ENCODE results near the gene KCNJ6. TPM values are rescaled to one million over a fixed set of nuclear protein-coding genes. Genes with fewer than 3 reads are reported as not detected.

KCNJ6 gene
- total RNA-seq, 1 experiment from 2014 or later = not detected

DNA sequence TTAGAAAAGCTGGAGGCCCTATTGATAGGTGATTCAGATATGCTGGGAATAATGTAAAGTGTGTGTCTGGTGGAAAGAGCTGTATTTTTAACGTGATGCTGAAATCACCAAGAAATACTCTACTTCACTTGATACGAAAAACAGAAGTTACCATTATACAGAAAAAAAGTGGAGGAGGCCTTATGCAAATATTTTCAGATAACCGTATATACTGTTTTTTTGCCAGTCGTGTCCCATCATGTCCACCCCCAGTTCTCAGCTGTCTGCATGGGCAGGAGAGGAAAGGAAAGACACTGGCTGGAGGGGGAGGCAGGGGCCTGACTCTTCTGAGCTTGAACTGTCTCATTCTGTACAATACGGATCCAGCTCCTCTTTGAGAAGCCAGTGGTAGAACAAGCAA, 51.1 kb downstream of the KCNJ6 start:
- Histone ChIP-seq H3K4me2 (ENCODE audit: low read length) (no peak overlapping the region), H3K9me2 (ENCODE audit: insufficient read depth) (no peaks in the 10 kb centered on the region), H3K9ac (ENCODE audit: low read length) (no peak overlapping the region), H3K4me1 (ENCODE audit: control insufficient read depth in 1 of 2, insufficient read depth in 2 of 2, low read length in 2 of 2) (no peaks in the 10 kb centered on the region), H3K36me3 (ENCODE audit: control insufficient read depth in 1 of 2, insufficient read depth in 2 of 2, low read length in 2 of 2) (no peaks in the 10 kb centered on the region), H2AFZ (ENCODE audit: low read depth, low read length, poor library complexity, severe bottlenecking) (no peak overlapping the region), H4K20me1 (ENCODE audit: insufficient read depth) (no peaks in the 10 kb centered on the region), H3K27ac (ENCODE audit: low read depth, low read length) (no peak overlapping the region), H3K9me3 (ENCODE audit: control insufficient read depth in 1 of 2, insufficient read depth in 1 of 2, low read depth in 1 of 2, low read length in 2 of 2) (peaks cover 0 to 3% of the 10 kb centered on the region in 2 experiments; a peak in 1 of 4 replicates), H3K4me3 (replicated peaks in 1 of 2; ENCODE audit: low read depth in 1 of 2, low read length in 2 of 2) (no peak overlapping the region), H3K79me2 (ENCODE audit: insufficient read depth, low read length) (no peaks in the 10 kb centered on the region), H3K27me3 (ENCODE audit: insufficient read depth, low read length) (no peaks in the 10 kb centered on the region)
- CTCF ChIA-PET = no interaction called here
- RAD21 ChIA-PET (ENCODE audit: low non-redundant PET in 1 of 2, low total read pairs in 2 of 2, uncharacterized antibody in 2 of 2, unreplicated experiment in 2 of 2) = no interaction called here
- BruUV-seq (replicated peaks) = no TSS peak
- no peak for DNase-seq (ENCODE audit: low read depth, low spot score)
- no peak for TF ChIP-seq ELF1 (IDR thresholded peaks at IDR 0.05; ENCODE audit: borderline replicate concordance, low read depth)
- no peak for TF ChIP-seq CTCF (IDR thresholded peaks at IDR 0.05 in 2 of 3, conservative IDR thresholded peaks at IDR 0.05 in 1 of 3; ENCODE audit: borderline replicate concordance in 1 of 3, insufficient read depth in 1 of 3, low read depth in 2 of 3, low read length in 2 of 3)
- TF ChIP-seq ATF3 (IDR thresholded peaks at IDR 0.05) = no peak
- no peak for TF ChIP-seq SIN3A (IDR thresholded peaks at IDR 0.05; ENCODE audit: low read depth)
- TF ChIP-seq POLR2A (IDR thresholded peaks at IDR 0.05; ENCODE audit: borderline replicate concordance, extremely low read depth, insufficient read depth, insufficient read length) = no peak
- TF ChIP-seq ZBTB33 (IDR thresholded peaks at IDR 0.05; ENCODE audit: extremely low read depth, insufficient replicate concordance, low read length) = no peak
- no peak for TF ChIP-seq YY1 (IDR thresholded peaks at IDR 0.05; ENCODE audit: extremely low read depth, insufficient replicate concordance, low read depth, low read length)
- no peak for TF ChIP-seq POLR2AphosphoS5 (IDR thresholded peaks at IDR 0.05; ENCODE audit: low read depth, low read length)
- TF ChIP-seq, protein P1, sequence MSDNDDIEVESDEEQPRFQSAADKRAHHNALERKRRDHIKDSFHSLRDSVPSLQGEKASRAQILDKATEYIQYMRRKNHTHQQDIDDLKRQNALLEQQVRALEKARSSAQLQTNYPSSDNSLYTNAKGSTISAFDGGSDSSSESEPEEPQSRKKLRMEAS (IDR thresholded peaks at IDR 0.05) = no peak
- intact Hi-C loops (cut with micrococcal nuclease) = no loop called here
- POLR2A ChIA-PET = no interaction called here
- ATAC-seq = no peak

Measured in HCT116 (cell line).